Embryonic facial prominence (tissue), 1 donor: ENCODE measurements around the gene CDKN2B.

Source experiments
- DNase-seq: peaks from one replicate; pipeline ENCODE4 v3.0.0-alpha.2; 2016; ENCODE audit errors: extremely low spot score

Gene CDKN2B

DNA sequence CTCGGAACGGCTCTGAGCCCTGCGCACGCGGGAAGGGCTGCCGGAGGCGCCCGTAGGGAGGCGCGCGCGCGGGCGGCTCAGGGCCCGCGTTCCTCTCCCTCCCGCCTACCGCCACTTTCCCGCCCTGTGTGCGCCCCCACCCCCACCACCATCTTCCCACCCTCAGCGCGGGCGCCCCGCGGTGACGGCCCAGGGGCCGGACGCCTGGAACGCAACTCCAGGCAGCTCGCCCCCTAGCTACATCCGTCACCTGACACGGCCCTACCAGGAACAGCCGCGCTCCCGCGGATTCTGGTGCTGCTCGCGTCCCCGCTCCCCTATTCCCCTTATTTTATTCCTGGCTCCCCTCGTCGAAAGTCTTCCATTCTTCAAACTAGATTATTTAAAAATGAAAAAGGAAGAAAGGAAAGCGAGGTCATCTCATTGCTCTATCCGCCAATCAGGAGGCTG is 14.5 kb downstream of the CDKN2B start, which contains the start of gene CDKN2B-AS1:
TSS of gene CDKN2B-AS1 (plus strand) at position 236 of the 450 bp plus-strand sequence.
- no peak for DNase-seq

GRCh38 chr9:21993893-21994555 is 15.1 kb downstream of the CDKN2B start, which contains the start of gene CDKN2A:
Gene CDKN2A (minus strand): TSS chr9:21994392.
- no peak for DNase-seq

- DNase-seq = no peak
These were observed 16.1 kb downstream of the CDKN2B start for GRCh38 chr9:21993007-21993406.

GRCh38 chr9:21991072-21991959 is 17.8 kb downstream of the CDKN2B start:
- no peak for DNase-seq

DNA sequence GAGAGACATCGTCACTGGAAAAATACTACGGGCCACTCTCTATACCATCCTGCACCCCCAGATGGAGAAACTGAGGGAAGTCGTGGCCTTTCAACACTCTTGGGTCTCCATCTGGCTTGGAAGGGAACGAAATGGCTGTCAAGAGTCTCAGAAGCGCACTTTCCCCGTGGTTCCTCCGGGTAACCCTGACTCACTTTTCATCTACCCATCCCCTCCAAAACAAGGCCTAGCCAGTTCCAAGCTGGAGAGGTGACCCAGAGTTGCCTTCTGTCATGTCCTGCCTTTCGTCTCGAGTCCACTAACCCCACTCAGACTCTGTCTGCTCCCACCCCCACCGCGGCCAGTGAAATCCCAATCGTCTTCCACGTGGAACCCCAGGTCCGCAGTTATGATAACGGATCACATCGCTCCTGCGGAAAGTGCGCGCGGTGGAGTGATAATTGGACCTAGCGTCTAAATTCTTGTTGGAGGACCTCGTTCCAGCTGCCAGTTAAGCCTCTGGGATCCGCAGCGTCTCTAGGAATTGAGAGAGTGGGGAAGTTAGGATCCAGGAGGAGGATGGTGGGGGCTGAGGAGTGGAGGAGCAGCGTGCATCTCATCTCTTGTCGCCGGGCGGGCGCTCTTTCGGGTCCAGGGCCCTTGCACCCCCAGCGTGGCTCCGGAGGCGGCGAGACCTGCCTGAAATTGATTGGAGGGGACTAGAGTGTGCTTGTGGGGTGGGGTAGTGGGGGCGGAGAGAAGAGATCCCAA is 19.5 kb downstream of the CDKN2B start:
- no peak for DNase-seq

DNA sequence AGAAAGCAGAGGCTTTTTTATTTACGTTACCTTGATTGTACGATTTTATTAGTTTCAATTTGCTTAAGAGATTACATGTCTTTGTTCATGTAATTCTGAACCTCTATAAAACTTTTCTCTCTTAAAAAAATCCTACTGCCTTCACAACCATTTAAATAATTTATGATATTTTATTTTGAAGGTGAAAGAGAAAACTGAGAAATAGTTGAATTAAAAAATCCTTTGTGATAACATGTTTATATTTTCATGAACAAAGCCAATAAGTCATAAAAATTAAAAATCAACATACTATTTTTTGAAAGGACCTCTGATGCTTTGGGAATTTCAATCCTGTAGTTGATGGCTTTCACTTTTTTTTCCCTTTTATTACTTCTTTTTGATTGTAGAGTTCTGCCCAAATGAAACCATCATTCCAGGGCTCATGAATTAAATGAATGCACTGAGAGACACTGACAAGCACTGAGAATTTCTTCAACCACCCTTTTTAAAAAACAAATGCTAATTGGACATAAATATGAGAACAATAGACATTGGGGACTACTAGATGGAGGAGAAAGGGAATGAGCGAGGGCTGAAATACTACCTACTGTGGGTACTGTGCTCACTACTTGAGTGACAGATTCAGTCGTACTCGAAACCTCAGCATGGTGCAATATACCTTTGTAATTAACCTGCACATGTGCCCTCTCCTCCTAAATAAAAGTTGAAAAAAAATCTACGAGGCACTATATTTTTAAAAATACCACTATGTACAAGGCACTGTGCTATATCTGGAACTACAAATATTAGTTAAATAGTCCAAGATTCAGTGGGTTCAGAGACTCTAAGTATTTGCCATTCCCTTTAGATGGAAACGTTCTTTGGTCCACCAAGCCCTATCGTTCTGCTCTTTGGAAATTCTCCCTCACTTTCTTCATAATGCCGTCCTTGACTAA is 20.8 kb downstream of the CDKN2B start:
- no peak for DNase-seq

DNA sequence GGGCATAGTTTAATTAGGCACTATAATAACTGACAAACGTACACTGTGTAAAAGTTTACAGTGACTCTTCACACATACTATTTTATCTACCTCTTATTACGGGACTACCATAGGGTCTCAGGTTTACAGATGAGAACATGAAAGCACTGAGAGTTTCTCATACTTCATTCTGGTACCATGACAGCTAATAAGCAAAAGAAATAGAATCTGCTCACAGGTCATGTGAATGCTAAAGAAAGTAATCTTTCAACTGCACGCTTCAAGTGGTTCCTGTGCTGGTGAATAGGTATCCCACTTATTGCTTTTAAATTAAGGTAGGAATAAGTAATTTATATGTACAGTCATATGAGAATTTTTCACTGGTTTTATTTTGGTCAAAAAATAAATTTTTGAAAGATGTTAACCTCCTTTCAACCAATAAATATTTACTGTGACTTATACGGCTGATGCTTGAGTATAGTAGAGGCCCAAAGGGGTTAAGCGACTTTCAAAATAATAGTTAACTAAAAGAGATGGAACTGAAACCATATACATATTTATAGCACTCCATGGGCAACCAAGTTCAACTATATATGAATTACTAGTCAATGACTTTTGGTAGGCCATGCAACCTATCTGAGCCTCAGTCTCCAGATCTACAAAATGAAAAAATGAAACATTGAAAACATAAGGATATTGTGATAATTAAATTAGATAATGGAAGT is 23.0 kb downstream of the CDKN2B start:
- no peak for DNase-seq

- no peak for DNase-seq
These were observed 25.0 kb downstream of the CDKN2B start for GRCh38 chr9:21984101-21984500.

GRCh38 chr9:21983561-21983935 is 25.6 kb downstream of the CDKN2B start:
- no peak for DNase-seq

GRCh38 chr9:21982861-21983560 is 26.1 kb downstream of the CDKN2B start:
- no peak for DNase-seq

DNA sequence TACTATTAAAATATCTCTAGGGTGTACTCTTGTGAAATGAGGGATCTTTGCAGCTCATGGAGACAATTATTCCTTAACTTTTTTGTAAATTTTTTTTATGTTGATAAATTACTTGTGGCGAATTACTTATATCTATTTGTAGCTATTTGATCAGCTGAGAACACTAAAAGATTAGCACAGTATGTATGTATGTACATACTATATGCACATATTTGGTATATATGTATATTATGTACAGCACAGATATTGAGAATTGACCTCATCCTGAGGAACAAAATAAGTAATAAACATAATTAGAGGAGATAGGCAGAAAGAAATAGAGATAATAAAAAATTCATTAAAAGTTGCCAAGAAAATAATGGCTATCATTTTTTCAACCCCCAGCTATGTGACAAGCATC is 26.7 kb downstream of the CDKN2B start:
- DNase-seq = no peak

- DNase-seq = no peak
These were observed 32.7 kb downstream of the CDKN2B start for GRCh38 chr9:21976334-21976875.

- DNase-seq = no peak
These were observed 34.2 kb downstream of the CDKN2B start for GRCh38 chr9:21974722-21975409.

- no peak for DNase-seq
These were observed 34.8 kb downstream of the CDKN2B start for GRCh38 chr9:21974343-21974721.

DNA sequence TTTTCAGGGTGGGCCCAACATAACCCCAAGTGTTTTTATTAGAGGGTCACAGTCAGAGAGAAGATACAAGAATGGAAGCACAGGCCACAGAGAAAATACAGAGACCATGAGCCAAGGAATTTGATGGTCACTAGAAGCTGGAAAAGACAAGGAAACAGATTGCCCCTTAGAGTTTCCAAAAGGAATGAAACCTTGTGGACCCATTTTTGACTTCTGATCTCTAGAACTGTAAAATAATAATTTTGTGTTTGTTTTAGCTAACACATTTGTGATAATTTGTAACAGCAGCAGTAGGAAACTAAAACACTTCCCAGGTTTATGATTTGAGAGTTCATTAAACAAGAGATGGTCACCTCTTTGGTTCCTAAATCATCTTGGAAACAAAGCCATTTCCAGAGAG is 36.7 kb downstream of the CDKN2B start:
- no peak for DNase-seq

GRCh38 chr9:21970800-21971640 is 38.1 kb downstream of the CDKN2B start:
- DNase-seq = no peak

DNA sequence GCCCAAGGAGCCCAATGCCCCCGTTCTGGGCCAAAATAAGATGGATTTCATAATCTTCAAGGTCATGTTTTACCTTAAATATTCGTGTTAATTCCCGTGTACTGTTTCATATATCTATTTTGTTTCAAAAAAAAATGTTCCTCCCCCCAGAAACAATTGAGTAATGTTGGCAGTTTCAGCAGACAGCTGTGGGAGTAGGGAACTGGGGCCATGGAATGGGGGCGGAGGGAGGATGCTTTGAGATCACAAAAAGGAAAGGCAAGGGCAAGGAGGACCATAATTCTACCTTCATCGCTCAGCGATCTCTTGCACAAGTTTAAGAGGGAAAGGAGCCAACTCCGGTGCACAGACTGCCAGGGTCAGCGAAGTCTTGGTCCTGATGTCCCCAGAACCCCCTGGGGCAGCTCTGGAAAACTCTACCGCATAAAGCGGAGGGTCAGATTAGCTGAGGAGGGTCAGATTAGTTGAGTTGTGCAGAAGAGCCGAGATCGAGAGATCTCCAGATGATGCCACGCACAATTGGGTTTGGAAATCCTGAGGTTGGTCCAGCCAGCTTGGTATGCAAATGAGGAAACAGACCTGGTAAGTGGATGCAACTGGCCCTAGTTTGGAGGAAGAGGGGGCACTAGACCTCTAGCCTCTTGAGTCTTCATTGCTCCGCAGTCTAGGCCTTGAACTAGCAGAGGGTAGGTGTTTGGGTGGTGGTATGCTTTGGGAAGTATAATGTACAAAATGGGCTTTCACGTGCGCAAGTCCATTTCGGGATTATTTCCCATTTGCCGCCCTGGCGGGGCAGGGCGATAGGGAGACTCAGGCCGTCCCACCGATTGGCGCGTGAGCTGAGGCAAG is 38.9 kb downstream of the CDKN2B start:
- no peak for DNase-seq
